Fibroblast of skin of right quadriceps (primary cell): ENCODE data around the gene SIGMAR1.
"Not testable (repeated sequence)": the region's sequence is repeated elsewhere in the genome, so short reads cannot be mapped to it uniquely, and the experiment has no call there.

Source experiments
- DNase-seq: peaks from one replicate; pipeline ENCODE4 v3.0.0-alpha.2; 2013

The SIGMAR1 gene

DNA sequence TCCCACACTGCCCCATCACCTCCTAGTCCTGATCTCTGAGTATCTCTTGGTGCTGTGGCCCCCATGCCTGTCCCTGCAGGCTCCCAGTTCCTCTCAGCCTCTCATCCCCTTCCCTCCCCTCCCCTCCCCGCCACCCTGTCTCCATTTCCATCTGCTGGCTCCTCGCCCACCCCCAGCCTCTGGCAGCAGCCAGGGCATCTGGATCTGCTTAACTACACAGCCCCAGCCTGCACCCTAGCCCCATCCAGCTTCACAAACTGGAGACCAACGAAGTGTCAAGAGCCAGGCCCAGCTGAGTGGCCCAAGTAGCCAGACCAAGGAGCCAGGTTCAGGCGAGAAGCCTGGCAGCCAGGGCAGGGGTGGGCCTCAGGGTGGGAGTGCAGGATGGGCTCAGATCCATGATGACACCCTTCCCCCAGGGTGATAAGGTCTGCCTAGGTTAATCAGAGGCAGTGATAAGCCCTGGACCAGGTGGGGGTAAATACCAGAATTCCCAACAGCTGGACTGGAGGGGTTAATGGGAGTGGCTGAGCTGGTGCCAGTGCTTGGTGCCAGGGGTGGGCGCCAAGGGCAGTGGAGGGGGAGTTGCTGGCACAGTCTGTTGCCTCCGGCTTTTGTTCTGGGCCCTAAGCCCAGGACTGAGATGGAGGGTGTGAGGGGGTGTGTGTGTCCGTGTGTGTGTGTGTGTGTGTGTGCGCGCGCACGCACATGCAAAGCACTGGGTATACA is 16.9 kb upstream of the SIGMAR1 start:
- peak; percentile 87 for DNase-seq

DNA sequence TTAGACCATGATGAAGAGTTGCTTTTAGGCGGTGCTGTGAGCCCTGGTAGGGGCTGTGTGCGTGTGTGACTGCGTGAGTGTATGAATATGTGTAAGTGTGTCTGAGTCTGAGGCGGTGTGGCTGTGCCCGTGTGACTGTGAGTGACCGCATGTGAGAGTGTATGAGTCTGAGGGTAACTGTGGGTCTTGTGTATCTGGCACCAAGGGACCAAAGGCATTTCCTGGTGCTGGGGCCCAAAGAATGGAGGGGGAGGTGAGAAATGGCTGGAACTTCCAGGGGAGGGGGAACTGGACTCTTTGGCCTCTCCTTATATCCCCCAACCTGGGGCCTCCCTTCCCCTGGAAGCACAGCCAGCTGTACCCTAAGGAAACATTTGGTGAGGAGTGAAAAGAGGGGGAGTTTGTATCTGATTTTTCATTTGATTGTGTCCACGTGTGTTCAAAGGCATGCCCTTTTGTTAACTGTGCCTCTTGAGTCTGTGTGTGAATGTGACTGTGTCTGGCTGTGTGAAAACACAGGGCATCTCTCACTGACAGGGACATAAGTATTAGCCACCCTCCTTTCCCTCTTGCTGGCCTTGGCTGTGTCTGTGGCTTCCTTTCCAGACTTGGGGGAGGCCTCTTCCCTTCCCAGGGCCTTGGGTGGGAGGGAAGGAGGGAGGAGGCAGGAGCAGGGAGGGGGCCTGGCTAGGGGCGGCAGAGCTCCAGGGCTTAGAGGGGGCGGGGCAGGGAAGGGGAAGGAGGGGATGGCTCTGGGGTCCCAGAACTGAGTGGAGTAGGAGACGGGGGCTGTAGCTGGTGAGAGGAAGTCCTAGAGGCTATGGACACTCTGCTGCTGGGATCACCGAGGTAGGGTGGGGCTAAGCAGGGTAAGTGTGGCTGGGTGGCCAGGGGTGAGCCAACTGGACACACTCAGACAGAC is 15.8 kb upstream of the SIGMAR1 start:
- peak; percentile 72 for DNase-seq

DNA sequence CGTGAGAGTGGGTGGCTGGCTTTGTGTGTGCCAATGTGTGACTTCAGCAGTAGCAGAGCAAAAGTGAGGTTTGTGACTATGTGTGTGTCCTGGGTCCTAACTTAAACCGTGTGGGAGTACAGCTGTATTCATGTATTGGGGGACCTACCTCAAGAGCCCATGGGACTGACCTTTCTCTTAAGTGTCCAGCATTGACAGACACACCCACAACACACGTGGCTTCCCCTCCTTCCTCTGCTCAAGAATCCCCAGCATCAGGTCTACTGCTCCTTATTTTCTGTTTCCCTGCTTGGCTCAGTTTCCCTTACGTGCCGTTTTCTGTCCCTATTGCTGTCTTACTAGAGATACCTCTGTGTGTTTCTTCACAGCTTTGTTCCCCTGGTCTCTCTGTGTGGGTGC is 15.0 kb upstream of the SIGMAR1 start:
- DNase-seq = no peak

DNA sequence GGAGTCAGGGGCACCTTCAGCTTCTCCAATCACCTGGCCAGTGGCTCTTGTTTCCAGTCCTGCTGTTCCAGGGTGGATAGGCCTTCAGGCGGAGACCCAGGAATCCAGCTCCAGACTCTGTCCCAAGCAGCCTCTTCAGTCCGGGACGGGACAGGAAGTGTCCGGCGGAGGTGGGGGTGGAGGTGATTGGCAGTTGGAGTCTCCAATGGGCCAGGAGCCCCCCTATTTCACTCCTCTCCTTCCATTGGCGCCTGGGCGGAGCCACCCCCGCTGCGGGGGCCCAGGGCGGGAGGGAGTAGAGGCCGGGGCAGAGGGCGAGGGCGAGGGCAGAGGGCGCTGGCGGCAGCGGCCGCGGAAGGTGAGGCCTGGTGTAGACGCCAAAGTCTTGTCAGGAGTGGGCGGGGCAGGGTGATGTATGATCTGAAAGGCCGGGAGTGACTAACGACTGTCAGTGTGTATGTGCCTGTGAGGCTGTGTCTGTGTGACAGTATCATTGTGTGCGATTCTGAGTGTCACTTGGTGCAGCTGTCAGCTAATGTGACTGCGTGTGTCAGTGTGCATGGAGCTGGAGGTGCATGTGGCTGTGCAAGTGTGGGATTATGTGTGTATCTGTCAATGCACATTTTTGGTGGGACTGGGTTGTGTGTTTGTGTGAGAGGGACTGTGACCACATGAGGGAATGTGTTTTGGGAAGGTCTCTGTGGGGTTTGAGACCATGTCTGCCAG is 14.5 kb upstream of the SIGMAR1 start, which contains the start of gene IL11RA:
TSS of gene IL11RA (plus strand) at position 310 of the 726 bp plus-strand sequence. CDS start 3,033 bp downstream, outside the sequence.
- DNase-seq = peak; percentile 80

DNA sequence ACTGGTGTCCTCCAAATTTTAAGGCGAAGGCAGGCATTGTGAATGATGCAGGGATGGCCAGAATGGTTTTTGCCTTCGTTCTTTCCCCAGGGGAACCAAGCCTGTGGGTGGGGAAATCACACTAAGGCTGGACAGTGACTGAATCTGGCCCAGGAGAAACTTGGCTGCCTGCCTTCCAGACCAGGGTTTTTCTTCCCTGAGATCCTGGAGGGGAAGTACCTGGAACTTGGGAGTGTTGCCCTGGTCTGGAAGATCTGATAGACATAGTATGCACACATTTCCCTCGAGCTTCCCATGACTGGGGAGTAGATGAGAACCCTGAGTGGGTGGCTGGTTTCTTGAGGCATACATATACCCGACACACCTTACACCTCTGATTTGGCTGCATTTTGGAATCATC is 13.7 kb upstream of the SIGMAR1 start:
- peak; percentile 13 for DNase-seq

DNA sequence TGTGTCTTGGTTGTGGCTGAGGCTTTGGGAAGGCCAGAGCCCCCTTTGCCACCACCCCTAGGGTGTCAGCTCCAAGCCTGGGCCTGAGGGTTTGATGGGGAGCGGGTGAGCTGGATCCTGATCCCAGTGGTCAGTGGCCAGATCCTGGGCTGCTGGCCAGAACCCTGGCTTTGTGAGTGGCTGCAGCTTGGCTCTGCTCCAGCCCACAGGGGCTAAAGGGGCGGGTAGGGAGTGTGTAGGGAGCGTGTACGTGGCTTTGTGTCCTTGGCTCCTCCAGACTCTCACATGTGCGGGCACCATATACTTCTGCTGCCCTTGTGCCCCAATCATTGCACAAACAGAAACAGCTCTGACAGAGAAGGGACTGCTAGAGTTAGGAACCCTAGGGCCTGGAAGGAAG is 13.2 kb upstream of the SIGMAR1 start:
- no peak for DNase-seq

DNA sequence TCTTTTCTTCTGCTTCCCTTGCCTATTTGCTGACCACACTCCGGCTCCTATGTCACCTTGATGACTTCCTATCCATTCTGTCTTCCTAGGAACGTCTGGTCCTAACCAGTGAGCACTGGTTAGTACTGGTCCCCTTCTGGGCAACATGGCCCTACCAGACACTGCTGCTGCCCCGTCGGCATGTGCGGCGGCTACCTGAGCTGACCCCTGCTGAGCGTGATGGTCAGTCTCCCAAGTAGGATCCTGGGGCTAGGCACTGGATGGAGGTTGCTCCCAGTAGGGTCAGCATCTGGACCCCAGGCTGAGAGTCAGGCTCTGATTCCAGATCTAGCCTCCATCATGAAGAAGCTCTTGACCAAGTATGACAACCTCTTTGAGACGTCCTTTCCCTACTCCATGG is 11.1 kb upstream of the SIGMAR1 start:
- DNase-seq = no peak

DNA sequence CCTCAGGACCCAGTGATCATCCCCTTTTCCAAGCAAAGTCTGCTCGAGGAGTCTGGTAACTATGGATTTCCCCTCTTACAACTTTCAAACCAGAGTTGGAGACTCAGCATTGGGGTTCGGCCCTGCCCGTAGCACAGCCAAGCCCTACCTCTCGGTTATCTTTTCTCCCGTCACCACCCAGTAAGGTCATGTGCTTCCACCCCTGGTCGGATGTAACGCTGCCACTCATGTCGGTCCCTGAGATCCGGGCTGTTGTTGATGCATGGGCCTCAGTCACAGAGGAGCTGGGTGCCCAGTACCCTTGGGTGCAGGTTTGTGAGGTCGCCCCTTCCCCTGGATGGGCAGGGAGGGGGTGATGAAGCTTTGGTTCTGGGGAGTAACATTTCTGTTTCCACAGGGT is 10.1 kb upstream of the SIGMAR1 start:
- no peak for DNase-seq

DNA sequence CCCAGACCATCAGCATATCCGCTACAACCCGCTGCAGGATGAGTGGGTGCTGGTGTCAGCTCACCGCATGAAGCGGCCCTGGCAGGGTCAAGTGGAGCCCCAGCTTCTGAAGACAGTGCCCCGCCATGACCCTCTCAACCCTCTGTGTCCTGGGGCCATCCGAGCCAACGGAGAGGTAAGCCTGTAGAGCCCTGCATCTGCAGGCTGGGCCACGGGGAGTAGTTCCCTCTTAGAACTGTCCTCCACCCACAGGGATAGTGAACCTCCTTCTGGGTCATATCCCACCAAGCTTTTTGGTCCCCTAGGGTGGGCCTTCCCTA is 9.5 kb upstream of the SIGMAR1 start:
- DNase-seq = no peak

DNA sequence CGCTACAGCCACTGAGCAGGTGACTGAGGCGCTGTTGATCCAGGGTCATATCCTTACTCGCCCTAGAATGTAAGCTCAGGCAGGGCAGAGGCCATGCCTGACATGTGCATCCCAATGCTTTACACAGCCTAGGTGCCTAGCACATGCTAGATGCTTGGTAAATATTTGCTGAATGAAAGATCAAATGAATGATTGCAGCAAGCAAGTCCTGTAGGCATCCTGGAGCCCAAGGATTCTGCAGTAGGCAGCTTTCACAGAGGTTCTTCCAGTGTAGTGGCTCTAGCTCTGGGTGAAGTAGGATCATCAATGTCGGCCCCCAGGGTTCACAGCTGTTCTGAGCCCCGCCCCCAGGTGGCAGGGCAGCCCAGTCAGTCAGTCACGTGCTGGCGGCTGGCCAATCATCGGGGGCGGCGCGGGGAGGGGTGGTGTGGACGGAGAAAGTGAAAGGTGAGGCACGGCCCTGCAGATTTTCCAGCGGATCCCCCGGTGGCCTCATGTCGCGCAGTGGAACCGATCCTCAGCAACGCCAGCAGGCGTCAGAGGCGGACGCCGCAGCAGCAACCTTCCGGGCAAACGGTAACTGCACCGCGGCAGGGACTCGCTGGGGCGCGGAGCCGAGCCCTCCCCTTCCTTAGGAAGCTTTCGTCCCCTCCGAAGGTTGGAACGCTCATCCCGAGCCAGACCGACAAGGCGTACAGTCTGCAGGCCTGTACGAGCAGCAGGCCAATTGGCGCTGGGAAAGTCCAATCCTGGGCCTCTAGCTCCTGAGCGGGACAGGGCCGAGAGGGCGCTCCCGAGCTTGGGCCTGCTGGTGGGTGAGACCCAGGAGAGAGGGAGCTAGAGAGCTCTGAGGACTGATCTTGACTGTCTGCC is 8.9 kb upstream of the SIGMAR1 start, which contains the start of gene GALT:
TSS of gene GALT (plus strand) at position 465 of the 873 bp plus-strand sequence. CDS start at position 495, 30 bp downstream.
- DNase-seq = peak; percentile 83

DNA sequence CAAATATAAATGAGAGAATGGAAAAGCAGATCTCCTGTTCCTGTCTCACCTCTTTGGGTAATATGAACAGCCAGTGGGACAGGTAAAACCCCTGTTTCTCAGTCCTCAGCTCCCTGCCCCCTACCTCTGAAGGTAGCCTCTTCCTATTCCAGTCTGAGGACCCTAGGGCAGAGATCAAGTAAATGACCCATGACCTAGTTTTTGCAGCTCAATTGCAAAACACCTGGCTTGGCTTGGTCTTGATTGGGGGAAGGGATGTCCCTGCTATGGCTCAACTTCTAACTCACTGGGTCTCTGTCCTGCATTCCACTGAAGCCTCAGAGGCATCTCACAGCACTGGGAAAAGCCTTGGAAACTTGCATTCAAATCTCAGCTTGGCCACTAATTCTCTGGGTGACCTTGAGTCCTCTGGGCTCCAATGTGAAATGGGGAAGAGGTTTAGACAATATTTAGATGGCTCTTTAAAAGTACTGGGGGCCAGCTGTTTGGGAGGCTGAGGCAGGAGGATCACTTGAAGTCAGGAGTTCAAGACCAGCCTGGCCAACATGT is 7.3 kb upstream of the SIGMAR1 start:
- DNase-seq = peak; percentile 6

DNA sequence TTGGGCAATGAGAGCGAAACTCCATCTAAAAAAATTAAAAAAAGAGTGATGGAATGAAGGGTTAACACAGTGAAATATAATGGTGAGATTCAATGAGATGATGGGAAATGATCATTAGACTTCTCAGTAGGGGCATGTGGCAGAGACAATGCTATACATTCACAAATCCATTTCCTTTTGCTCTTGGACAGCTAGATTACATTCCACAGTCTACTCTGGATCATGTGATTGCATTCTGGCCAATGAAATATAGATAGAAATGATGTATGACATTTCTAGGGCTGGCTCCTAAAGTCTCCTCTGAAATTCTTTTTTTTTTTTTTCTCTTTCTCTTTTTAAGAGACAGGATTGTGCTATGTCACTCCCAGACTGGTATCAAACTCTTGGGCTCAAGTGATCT is 5.1 kb upstream of the SIGMAR1 start:
- peak; percentile 10 for DNase-seq

DNA sequence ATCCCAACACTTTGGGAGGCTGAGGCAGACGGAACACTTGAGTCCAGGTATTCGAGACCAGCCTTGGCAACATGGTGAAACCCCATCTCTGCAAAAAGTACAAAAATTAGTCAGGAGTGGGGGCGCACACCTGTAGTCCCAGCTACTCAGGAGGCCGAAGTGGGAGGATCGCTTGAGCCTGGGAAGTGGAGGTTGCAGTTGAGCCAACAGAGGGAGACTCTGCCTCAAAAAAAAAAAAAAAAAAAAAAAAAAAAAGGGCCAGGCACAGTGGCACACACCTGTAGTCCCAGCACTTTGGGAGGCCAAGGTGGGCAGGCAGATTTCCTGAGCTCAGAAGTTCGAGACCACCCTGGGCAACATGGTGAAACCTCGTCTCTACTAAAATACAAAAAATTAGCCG is 1.7 kb upstream of the SIGMAR1 start:
- not testable (repeated sequence) for DNase-seq

DNA sequence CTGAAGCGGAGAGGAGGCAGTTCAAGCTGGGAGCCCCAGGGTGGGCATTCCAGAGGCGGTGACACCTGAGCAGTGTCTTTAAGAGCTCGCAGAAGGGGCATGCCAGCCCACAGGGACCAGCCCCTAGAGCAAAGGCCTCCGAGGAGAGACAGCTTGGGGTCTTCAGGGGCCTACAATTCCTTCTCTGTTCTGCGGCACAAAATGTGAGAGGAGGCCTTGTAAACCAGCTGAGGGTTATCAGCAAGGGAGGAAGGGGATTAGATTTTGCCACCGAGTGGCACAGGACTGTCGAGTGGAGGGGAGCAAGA is 505 bp upstream of the SIGMAR1 start:
- no peak for DNase-seq

DNA sequence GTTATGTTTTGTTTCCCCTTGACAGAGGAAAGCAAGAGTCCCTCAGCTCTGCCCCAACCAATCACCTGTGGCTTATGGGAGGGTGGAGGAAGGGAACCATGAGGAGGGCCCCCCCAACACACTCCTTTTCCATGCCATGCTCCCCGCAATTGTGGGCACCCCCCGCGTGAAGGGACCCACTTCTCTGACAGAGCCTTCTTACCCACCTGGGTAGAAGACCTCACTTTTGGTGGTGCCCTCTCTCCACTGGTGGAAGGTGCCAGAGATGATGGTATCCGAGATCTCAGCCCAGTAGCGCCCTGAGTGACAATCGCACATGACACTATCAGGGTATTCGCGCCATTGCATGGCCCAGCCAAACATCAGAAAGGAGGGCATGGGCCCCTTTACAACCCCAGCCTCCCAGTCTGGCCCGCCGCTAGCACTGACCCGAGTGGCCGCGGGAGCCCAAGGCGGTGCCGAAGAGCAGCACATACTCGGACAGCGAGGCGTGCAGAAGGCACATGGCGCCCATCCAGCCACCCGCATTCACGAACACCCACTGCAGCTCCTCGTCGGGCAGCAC is 714 bp downstream of the SIGMAR1 start:
- DNase-seq = no peak

DNA sequence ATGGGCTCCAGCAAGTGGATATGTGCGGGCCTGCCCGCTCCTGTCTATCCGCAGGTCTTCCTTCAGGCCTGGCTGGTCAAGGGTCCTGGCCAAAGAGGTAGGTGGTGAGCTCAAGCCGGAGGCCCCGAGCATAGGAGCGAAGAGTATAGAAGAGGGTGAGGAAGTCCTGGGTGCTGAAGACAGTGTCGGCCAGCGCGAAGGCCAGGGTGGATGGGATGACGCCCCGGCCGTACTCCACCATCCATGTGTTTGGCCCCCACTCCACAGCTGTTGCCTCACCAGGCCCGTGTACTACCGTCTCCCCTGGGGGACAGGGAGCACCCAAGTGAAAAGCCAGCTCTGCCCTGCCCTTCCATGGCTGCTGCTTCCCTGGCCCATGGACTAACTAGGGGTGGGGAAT is 2.0 kb downstream of the SIGMAR1 start:
- DNase-seq = no peak

DNA sequence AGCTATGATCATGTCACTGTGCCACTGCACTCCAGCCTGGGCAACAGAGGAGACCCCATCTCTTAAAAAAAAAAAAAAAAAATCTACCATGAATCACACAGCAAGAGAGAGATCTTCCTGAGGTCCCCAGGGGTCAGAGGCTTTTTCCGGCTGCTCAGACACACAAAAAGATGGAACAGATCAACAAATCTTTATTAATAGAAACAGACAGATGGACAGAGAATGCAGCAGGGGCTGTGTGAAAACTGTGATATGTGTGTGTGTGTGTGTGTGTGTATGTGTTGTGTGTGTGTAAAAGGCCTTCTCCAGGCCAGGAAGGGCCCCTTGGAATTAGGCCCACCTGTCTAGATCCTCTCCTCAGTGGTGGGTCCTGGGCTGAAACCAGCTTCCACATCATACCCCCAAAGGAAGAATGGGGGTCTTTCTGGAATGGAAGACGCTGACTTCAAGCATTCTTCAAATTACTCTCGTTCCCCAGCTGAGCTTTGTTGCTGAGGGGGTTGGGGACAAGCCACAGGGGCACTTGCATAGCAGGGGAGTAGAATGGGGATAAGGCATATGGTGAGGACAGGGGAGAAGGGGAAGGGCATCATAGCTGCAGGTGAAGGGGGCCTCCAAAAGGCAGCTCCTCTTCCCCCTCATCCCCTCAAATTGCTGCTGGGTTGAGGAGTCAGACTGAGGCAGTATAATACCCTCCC is 2.9 kb downstream of the SIGMAR1 start:
- DNase-seq = no peak

DNA sequence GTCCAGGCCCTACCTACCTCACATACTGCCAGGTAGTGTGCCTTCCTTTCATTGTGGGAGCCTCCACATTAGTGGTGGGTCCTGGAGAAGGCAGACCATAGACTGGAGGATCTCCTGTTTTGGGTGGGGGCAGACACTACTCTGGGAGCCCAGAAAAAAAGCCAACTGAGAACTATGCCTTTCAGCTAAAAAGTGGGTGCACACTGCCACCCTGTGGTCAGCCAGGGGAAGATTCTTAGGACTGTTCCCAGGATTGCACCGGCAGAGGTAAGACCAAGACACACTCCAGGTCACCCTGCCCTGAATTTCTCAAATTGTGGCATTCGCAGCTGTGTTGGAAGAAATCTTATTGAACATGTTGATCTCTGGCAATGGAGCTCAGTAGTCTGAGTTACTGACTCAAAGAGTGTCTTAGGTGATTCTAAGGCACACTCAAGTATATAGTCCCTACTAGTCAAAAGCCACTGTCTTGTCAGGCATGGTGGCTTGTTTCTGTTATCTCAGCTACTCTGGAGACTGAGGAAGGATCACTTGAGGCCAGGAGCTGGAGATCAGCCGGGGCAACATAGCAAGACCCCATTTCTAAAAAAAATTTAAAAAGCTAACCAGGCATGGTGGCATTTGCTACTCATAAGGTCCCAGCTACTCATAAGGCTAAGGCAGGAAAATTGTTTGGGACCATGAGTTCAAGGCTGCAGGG is 3.6 kb downstream of the SIGMAR1 start:
- DNase-seq = peak; percentile 54

DNA sequence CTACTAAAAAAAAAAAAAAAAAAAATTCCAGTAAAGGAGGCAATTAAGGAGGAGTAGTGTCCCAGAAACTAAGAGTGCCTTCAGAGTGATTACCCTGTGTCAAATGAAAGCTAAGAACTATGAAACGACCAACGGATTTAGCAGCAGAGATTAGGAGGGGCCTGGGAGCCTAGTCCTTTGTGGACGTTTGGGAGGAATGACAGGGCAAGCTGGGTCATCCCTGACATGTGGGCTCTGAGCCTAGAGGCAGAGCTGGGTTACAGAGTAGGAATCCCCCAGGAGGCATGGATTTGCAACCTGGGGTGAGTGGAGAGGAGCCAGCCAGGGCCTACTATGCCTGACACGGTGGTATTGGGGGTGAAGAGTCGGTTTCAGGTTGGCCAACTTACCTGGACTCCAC is 4.4 kb downstream of the SIGMAR1 start:
- DNase-seq = no peak

DNA sequence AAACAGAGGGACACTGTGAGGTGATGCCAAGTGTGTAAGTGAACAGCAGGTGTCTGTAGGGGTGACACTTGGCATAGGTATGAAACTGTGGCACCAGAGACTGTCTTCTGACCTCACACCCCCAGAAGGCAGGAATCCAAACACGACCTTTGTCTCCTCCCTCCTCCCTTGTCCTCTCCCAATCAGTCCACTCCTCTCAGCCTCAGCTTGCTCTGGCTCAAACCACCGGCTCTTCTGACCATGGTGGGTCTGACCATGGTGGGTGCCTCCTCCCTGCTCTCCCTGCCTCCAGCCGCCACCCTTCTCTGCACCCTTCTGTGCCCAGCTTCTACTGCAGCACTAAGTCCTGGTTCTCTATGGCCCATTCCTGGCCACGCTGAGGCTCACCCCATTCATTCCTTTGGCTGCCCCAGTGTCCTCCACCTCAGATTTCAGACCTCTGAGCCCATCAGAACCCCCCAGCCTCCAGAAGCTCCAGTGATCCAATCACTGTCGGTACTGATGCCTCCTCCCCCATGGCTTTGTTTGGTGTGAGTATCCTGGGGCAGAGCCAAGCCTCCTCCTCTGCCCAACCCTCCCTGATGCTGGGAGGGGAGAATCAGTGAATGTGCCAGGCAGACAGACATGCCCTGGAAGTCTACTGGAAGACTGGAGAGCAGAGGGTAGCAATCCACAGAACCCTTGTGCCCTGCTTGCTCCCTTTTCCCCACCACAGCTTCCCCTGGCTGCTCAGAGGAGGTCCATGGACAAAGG is 7.0 kb downstream of the SIGMAR1 start:
- no peak for DNase-seq
